HEK293 (cell line): Measurements from ENCODE around the gene GGN.

Experiments
- HOXC10 ChIP-seq: sonication (generic); formaldehyde crosslinking; IDR thresholded peaks from 2 replicates; pipeline ENCODE4 v1.8.1; 2023; ENCODE audit warnings: mild to moderate bottlenecking, missing genetic modification reagents
- KLF10 ChIP-seq: fragments of 450-650 bp; IDR thresholded peaks from 2 replicates; pipeline ENCODE4 v1.5.1; 2018; ENCODE audit warnings: missing biosample characterization, mild to moderate bottlenecking, missing genetic modification characterization
- KLF17 ChIP-seq: fragments of 450-650 bp; formaldehyde crosslinking; IDR thresholded peaks from 2 replicates; pipeline ENCODE4 v1.5.1; 2016; ENCODE audit warnings: missing biosample characterization, missing genetic modification characterization
- MZF1 ChIP-seq: fragments of 450-650 bp; formaldehyde crosslinking; IDR thresholded peaks from 2 replicates; pipeline ENCODE4 v1.5.1; 2017; ENCODE audit warnings: missing biosample characterization, missing genetic modification characterization, borderline replicate concordance
- PRDM1 ChIP-seq: fragments of 450-650 bp; formaldehyde crosslinking; IDR thresholded peaks from 2 replicates; pipeline ENCODE4; 2016; ENCODE audit warnings: missing biosample characterization, missing genetic modification characterization
- SCRT1 ChIP-seq: fragments of 450-650 bp; formaldehyde crosslinking; IDR thresholded peaks from 2 replicates; pipeline ENCODE4 v1.5.1; 2016; ENCODE audit warnings: missing biosample characterization, missing genetic modification characterization, borderline replicate concordance
- SP3 ChIP-seq: fragments of 450-650 bp; formaldehyde crosslinking; IDR thresholded peaks from 2 replicates; pipeline ENCODE4 v1.5.1; 2016; ENCODE audit warnings: missing biosample characterization, missing genetic modification characterization
- ZBTB20 ChIP-seq: fragments of 450-650 bp; formaldehyde crosslinking; IDR thresholded peaks from 2 replicates; pipeline ENCODE4 v1.5.1; 2016; ENCODE audit warnings: missing biosample characterization, missing genetic modification characterization
- ZFP41 ChIP-seq: fragments of 450-650 bp; formaldehyde crosslinking; IDR thresholded peaks from 2 replicates; pipeline ENCODE4 v1.5.1; 2016; ENCODE audit warnings: missing biosample characterization, missing genetic modification characterization, borderline replicate concordance
- ZNF121 ChIP-seq: fragments of 450-650 bp; formaldehyde crosslinking; IDR thresholded peaks from 2 replicates; pipeline ENCODE4 v1.5.1; 2016; ENCODE audit warnings: missing biosample characterization, missing genetic modification characterization
- ZNF133 ChIP-seq: fragments of 450-650 bp; formaldehyde crosslinking; IDR thresholded peaks from 2 replicates; pipeline ENCODE4 v1.5.1; 2016; ENCODE audit warnings: missing biosample characterization, missing genetic modification characterization
- ZNF157 ChIP-seq: fragments of 450-650 bp; formaldehyde crosslinking; IDR thresholded peaks from 2 replicates; pipeline ENCODE4 v1.5.1; 2016; ENCODE audit warnings: missing biosample characterization, missing genetic modification characterization
- ZNF184 ChIP-seq: fragments of 450-650 bp; IDR thresholded peaks from 2 replicates; pipeline ENCODE4 v1.5.1; 2018; ENCODE audit warnings: missing biosample characterization, mild to moderate bottlenecking, missing genetic modification characterization
- ZNF2 ChIP-seq: fragments of 450-650 bp; formaldehyde crosslinking; IDR thresholded peaks from 2 replicates; pipeline ENCODE4 v1.5.1; 2016; ENCODE audit warnings: missing biosample characterization, missing genetic modification characterization
- ZNF248 ChIP-seq: fragments of 450-650 bp; formaldehyde crosslinking; IDR thresholded peaks from 2 replicates; pipeline ENCODE4 v1.5.1; 2017; ENCODE audit warnings: missing biosample characterization, missing genetic modification characterization
- ZNF266 ChIP-seq: fragments of 450-650 bp; formaldehyde crosslinking; IDR thresholded peaks from 2 replicates; pipeline ENCODE4 v1.5.1; 2016; ENCODE audit warnings: missing biosample characterization, missing genetic modification characterization, low read depth
- ZNF280C ChIP-seq: fragments of 450-650 bp; formaldehyde crosslinking; IDR thresholded peaks from 2 replicates; pipeline ENCODE4 v1.5.1; 2016; ENCODE audit warnings: missing biosample characterization, missing genetic modification characterization
- ZNF341 ChIP-seq: fragments of 450-650 bp; formaldehyde crosslinking; IDR thresholded peaks from 2 replicates; pipeline ENCODE4; 2016; ENCODE audit warnings: low read depth, missing biosample characterization, missing genetic modification characterization
- ZNF433 ChIP-seq: fragments of 450-650 bp; formaldehyde crosslinking; IDR thresholded peaks from 2 replicates; pipeline ENCODE4 v1.5.1; 2016; ENCODE audit warnings: missing biosample characterization, missing genetic modification characterization, low read depth
- ZNF560 ChIP-seq: fragments of 450-650 bp; formaldehyde crosslinking; IDR thresholded peaks from 2 replicates; pipeline ENCODE4 v1.5.1; 2017; ENCODE audit warnings: missing biosample characterization, missing genetic modification characterization, borderline replicate concordance
- ZNF571 ChIP-seq: fragments of 450-650 bp; formaldehyde crosslinking; IDR thresholded peaks from 2 replicates; pipeline ENCODE4 v1.5.0; 2017; ENCODE audit warnings: missing biosample characterization, missing genetic modification characterization
- ZNF585B ChIP-seq: fragments of 450-650 bp; formaldehyde crosslinking; IDR thresholded peaks from 2 replicates; pipeline ENCODE4 v1.5.1; 2016; ENCODE audit warnings: missing biosample characterization, missing genetic modification characterization
- ZNF610 ChIP-seq: fragments of 450-650 bp; formaldehyde crosslinking; IDR thresholded peaks from 2 replicates; pipeline ENCODE4 v1.5.1; 2016; ENCODE audit warnings: missing biosample characterization, missing genetic modification characterization, borderline replicate concordance
- ZNF677 ChIP-seq: fragments of 450-650 bp; IDR thresholded peaks from 2 replicates; pipeline ENCODE4 v1.5.0; 2018; ENCODE audit warnings: missing biosample characterization, mild to moderate bottlenecking, missing genetic modification characterization, moderate library complexity
- ZNF692 ChIP-seq: fragments of 450-650 bp; formaldehyde crosslinking; IDR thresholded peaks from 2 replicates; pipeline ENCODE4 v1.5.1; 2016; ENCODE audit warnings: missing biosample characterization, missing genetic modification characterization
- ZNF791 ChIP-seq: fragments of 450-650 bp; formaldehyde crosslinking; IDR thresholded peaks from 2 replicates; pipeline ENCODE4 v1.5.1; 2016; ENCODE audit warnings: missing biosample characterization, missing genetic modification characterization
- ZNF843 ChIP-seq: fragments of 450-650 bp; formaldehyde crosslinking; IDR thresholded peaks from 2 replicates; pipeline ENCODE4 v1.5.1; 2016; ENCODE audit warnings: missing biosample characterization, missing genetic modification characterization
- TF ChIP-seq, protein P1 (sequence below): fragments of 450-650 bp; formaldehyde crosslinking; IDR thresholded peaks from 2 replicates; pipeline ENCODE4 v1.5.1; 2016; ENCODE audit warnings: missing biosample characterization, missing genetic modification characterization
- TF ChIP-seq, protein P2 (sequence below): fragments of 450-650 bp; formaldehyde crosslinking; IDR thresholded peaks from 2 replicates; pipeline ENCODE4 v1.5.1; 2016; ENCODE audit warnings: missing biosample characterization, missing genetic modification characterization

Gene GGN

GRCh38 chr19:38362076-38362945, 25.5 kb downstream of the GGN start (continued):
- TF ChIP-seq ZNF692 (tag by site-specific recombination) (peak; percentile 65), ZBTB20 (tag by site-specific recombination) (peak; percentile 92), MZF1 (tag by site-specific recombination) (no peak), HOXC10 (no peak), ZNF157 (tag by site-specific recombination) (no peak), ZNF248 (no peak), SCRT1 (tag by site-specific recombination) (no peak), ZFP41 (tag by site-specific recombination) (no peak), ZNF843 (tag by site-specific recombination) (peak; percentile 33), ZNF341 (peak; percentile 49), ZNF610 (tag by site-specific recombination) (0 out of 2 replicates have a peak, but pooled peaks have one; percentile 29), ZNF571 (tag by site-specific recombination) (no peak), ZNF585B (tag by site-specific recombination) (no peak), ZNF2 (tag by site-specific recombination) (peak; percentile 69; the same call in 1 of the 2 replicates), ZNF433 (tag by site-specific recombination) (no peak), ZNF121 (tag by site-specific recombination) (no peak), ZNF791 (tag by site-specific recombination) (no peak), KLF17 (tag by site-specific recombination) (peak; percentile 50; the same call in 1 of the 2 replicates), PRDM1 (tag by site-specific recombination) (no peak), ZNF560 (no peak), ZNF184 (tag by site-specific recombination) (no peak), ZNF677 (tag by site-specific recombination) (no peak), KLF10 (tag by site-specific recombination) (peak; percentile 98), ZNF280C (no peak), ZNF133 (tag by site-specific recombination) (0 out of 2 replicates have a peak, but pooled peaks have one; percentile 13), SP3 (tag by site-specific recombination) (peak; percentile 97), ZNF266 (tag by site-specific recombination) (no peak)
- TF ChIP-seq, protein P1, sequence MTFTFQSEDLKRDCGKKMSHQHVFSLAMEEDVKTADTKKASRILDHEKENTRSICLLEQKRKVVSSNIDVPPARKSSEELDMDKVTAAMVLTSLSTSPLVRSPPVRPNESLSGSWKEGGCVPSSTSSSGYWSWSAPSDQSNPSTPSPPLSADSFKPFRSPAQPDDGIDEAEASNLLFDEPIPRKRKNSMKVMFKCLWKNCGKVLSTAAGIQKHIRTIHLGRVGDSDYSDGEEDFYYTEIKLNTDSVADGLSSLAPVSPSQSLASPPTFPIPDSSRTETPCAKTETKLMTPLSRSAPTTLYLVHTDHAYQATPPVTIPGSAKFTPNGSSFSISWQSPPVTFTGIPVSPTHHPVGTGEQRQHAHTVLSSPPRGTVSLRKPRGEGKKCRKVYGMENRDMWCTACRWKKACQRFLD = no peak
- TF ChIP-seq, protein P2, sequence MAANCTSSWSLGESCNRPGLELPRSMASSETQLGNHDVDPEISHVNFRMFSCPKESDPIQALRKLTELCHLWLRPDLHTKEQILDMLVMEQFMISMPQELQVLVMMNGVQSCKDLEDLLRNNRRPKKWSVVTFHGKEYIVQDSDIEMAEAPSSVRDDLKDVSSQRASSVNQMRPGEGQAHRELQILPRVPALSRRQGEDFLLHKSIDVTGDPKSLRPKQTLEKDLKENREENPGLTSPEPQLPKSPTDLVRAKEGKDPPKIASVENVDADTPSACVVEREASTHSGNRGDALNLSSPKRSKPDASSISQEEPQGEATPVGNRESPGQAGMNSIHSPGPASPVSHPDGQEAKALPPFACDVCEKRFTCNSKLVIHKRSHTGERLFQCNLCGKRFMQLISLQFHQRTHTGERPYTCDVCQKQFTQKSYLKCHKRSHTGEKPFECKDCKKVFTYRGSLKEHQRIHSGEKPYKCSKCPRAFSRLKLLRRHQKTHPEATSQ (tag by site-specific recombination) = 0 out of 2 replicates have a peak, but pooled peaks have one; percentile 44
- TF ChIP-seq, all 188 proteins: peak for 62
